ENCODE data around the gene NBEA.

The NBEA gene

GRCh38 chr13:35479706-35480105 lies 537.6 kb downstream of the NBEA start:
- FAIRE-seq = no peak

- no peak for FAIRE-seq
These were observed 538.3 kb downstream of the NBEA start for GRCh38 chr13:35480346-35480745.

- no peak for FAIRE-seq
These were observed 539.7 kb downstream of the NBEA start for GRCh38 chr13:35481777-35482176.

- FAIRE-seq = no peak
These were observed 540.5 kb downstream of the NBEA start for GRCh38 chr13:35482527-35482926.

GRCh38 chr13:35483761-35484160 lies 541.7 kb downstream of the NBEA start:
- FAIRE-seq = no peak

GRCh38 chr13:35484384-35484783 lies 542.3 kb downstream of the NBEA start:
- FAIRE-seq = no peak

GRCh38 chr13:35485424-35485823 lies 543.4 kb downstream of the NBEA start:
- FAIRE-seq = no peak

- FAIRE-seq = no peak
These were observed 547.0 kb downstream of the NBEA start for GRCh38 chr13:35489050-35489449.

GRCh38 chr13:35496006-35496405 lies 553.9 kb downstream of the NBEA start:
- FAIRE-seq = no peak

- FAIRE-seq = no peak
These were observed 554.8 kb downstream of the NBEA start for GRCh38 chr13:35496761-35497386.

- no peak for FAIRE-seq
These were observed 556.2 kb downstream of the NBEA start for GRCh38 chr13:35498231-35498630.

- FAIRE-seq = no peak
These were observed 557.2 kb downstream of the NBEA start for GRCh38 chr13:35499196-35499662.

GRCh38 chr13:35499676-35500075 lies 557.6 kb downstream of the NBEA start:
- FAIRE-seq = no peak

- no peak for FAIRE-seq
These were observed 558.1 kb downstream of the NBEA start for GRCh38 chr13:35500144-35500543.

GRCh38 chr13:35501661-35502235 lies 559.7 kb downstream of the NBEA start:
- FAIRE-seq = no peak

GRCh38 chr13:35502456-35502855 lies 560.4 kb downstream of the NBEA start:
- no peak for FAIRE-seq

- FAIRE-seq = no peak
These were observed 570.3 kb downstream of the NBEA start for GRCh38 chr13:35512271-35512920.

- FAIRE-seq = no peak
These were observed 572.0 kb downstream of the NBEA start for GRCh38 chr13:35514061-35514477.

- no peak for FAIRE-seq
These were observed 572.9 kb downstream of the NBEA start for GRCh38 chr13:35514801-35515502.

GRCh38 chr13:35518337-35518946 lies 576.4 kb downstream of the NBEA start:
- no peak for FAIRE-seq

- no peak for FAIRE-seq
These were observed 582.1 kb downstream of the NBEA start for GRCh38 chr13:35524171-35524570.

- FAIRE-seq = no peak
These were observed 584.5 kb downstream of the NBEA start for GRCh38 chr13:35526577-35526976.

- FAIRE-seq = no peak
These were observed 585.4 kb downstream of the NBEA start for GRCh38 chr13:35527451-35527850.
